Measurements from ENCODE around the gene DESI2. TPM values are rescaled to one million over a fixed set of nuclear protein-coding genes. Genes with fewer than 3 reads are reported as not detected.

The DESI2 gene
- total and polyA plus RNA-seq, 2 of the 8 experiments (the other 6 are each of a cell fraction or from before 2014, with no cell fraction given), result 54.0 to 110 TPM

DNA sequence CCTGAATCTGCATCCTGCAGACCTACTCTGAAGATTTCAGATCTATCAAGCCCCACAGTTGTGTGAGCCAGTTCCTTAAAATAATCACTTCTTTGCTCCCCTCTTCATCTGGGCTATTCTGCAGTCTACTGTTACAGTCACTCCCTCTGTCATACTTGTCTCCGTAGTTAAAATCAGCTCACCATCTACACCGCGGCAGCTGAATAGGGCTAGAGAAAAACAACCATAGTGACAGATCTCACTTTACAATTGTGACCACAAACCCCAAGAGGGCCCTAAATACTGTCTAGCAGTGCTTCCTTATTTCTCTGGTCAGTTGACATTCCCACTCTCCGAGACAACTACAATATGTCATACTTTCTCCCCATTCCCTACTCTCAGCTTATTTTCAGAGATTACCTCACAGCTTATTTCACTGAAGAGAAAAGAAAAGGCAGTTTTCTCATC, 12.9 kb downstream of the DESI2 start:
- Histone ChIP-seq H3K79me1 (ENCODE audit: low read depth, low read length) (peaks cover 7% of the 10 kb centered on the region), H4K8ac (ENCODE audit: extremely low read depth, insufficient read depth, low read length) (no peak overlapping the region), H4K91ac (replicated peaks; ENCODE audit: insufficient read length, low read length) (no peak overlapping the region), H3K4me1 (replicated peaks in 1 of 4; ENCODE audit: control insufficient read depth in 3 of 4, insufficient read depth in 4 of 4, low read length in 3 of 4) (no peaks in the 10 kb centered on the region), H2BK20ac (ENCODE audit: low read length) (no peak overlapping the region), H3K9me3 (ENCODE audit: insufficient read depth in 2 of 2, low read depth in 1 of 2, low read length in 1 of 2) (no peaks in the 10 kb centered on the region), H3K27ac (ENCODE audit: low read depth, low read length) (no peak overlapping the region), H3K23ac (ENCODE audit: insufficient read length) (no peak overlapping the region), H2BK5ac (ENCODE audit: low read depth, low read length) (no peak overlapping the region), H2AFZ (ENCODE audit: low read length) (no peak overlapping the region), H3K23me2 (ENCODE audit: low read depth, low read length) (no peaks in the 10 kb centered on the region), H3K4ac (replicated peaks; ENCODE audit: insufficient read length, low read depth, low read length) (no peak overlapping the region), H3K79me2 (ENCODE audit: control insufficient read depth in 1 of 2, insufficient read depth in 2 of 2, low read length in 2 of 2) (peaks cover 14 to 84% of the 10 kb centered on the region in 2 experiments; a peak in 3 of 4 replicates), H2AK5ac (ENCODE audit: low read depth, low read length) (no peak overlapping the region), H2BK12ac (ENCODE audit: low read depth, low read length) (no peak overlapping the region), H4K5ac (ENCODE audit: insufficient read length, low read depth, low read length) (no peak overlapping the region), H3K36me3 (ENCODE audit: control insufficient read depth in 2 of 4, insufficient read depth in 4 of 4, low read length in 3 of 4) (peaks cover 0 to 6% (median under 1%) of the 10 kb centered on the region in 4 experiments; a peak in 2 of 8 replicates), H4K20me1 (replicated peaks in 1 of 2; ENCODE audit: control insufficient read depth in 1 of 2, insufficient read depth in 2 of 2, low read length in 2 of 2) (peaks cover 4 to 8% of the 10 kb centered on the region in 2 experiments), H3K4me2 (ENCODE audit: insufficient read depth in 1 of 2, low read depth in 2 of 2, low read length in 2 of 2) (no peak overlapping the region; a peak in 1 of 4 replicates), H2BK120ac (replicated peaks; ENCODE audit: low read depth, low read length) (no peak overlapping the region), H3K27me3 (replicated peaks in 1 of 4; ENCODE audit: control insufficient read depth in 3 of 4, extremely low read depth in 1 of 4, insufficient read depth in 3 of 4, low read length in 3 of 4) (no peaks in the 10 kb centered on the region), H3K56ac (replicated peaks; ENCODE audit: insufficient read length, low read depth, low read length) (no peak overlapping the region), H3K4me3 (ENCODE audit: extremely low read depth in 1 of 4, insufficient read depth in 2 of 4, low read depth in 3 of 4, low read length in 4 of 4) (no peak overlapping the region), H3K18ac (ENCODE audit: extremely low read depth, low read length) (no peak overlapping the region), H3K9ac (replicated peaks in 1 of 4; ENCODE audit: extremely low read depth in 1 of 4, low read depth in 3 of 4, low read length in 3 of 4) (no peak overlapping the region), H3K14ac (ENCODE audit: insufficient read length) (no peak overlapping the region), H2BK15ac (ENCODE audit: low read length) (no peak overlapping the region)
- DNase-seq (ENCODE audit: low read depth in 1 of 2, low spot score in 2 of 2) (no peak), FAIRE-seq (no peak)
- 96% methylated on average over 4 of the region's 4 CpGs; no CpG with 5 or more reads in 1 of the 2 experiments for WGBS, 2 experiments (ENCODE audit: extremely low coverage in 1 of 2, insufficient coverage in 1 of 2, insufficient read length in 1 of 2, insufficient replicate concordance in 2 of 2, low coverage in 1 of 2, low lambda C conversion rate in 2 of 2, missing lambda C conversion rate in 1 of 2)
- ChIA-PET CTCF (ENCODE audit: partially characterized antibody) (interaction anchor here (0.8 kb wide), 1 partner anchor 69 kb away, joined by 3 read pairs; no protein-coding TSS in a partner anchor), POLR2A (ENCODE audit: partially characterized antibody) (interaction anchor here (0.8 to 1.4 kb wide), 2 partner anchors 12 to 21 kb away, joined by 3 to 6 read pairs; partner anchors contain the start of gene DESI2)
- TF ChIP-seq CEBPB (IDR thresholded peaks at IDR 0.05; ENCODE audit: low read depth, low read length) (no peak), MAFK (IDR thresholded peaks at IDR 0.05; ENCODE audit: low read depth, low read length) (no peak), SP4 (IDR thresholded peaks at IDR 0.05; ENCODE audit: low read length) (no peak), NANOG (IDR thresholded peaks at IDR 0.05; ENCODE audit: insufficient read depth, low read depth, low read length, poor library complexity, severe bottlenecking) (no peak), KDM1A (IDR thresholded peaks at IDR 0.05; ENCODE audit: borderline replicate concordance, low read length) (no peak), MAX (IDR thresholded peaks at IDR 0.05) (no peak), POLR2AphosphoS5 (IDR thresholded peaks at IDR 0.05; ENCODE audit: low read depth, low read length) (no peak), NRF1 (IDR thresholded peaks at IDR 0.05; ENCODE audit: low read depth, low read length) (no peak)

All from H1 (cell line).